Fibroblast of skin of abdomen (primary cell): ENCODE results near the gene KCTD17.

Source experiments
- DNase-seq: peaks from one replicate; pipeline ENCODE4 v3.0.0-alpha.2; 2013

The KCTD17 gene

DNA sequence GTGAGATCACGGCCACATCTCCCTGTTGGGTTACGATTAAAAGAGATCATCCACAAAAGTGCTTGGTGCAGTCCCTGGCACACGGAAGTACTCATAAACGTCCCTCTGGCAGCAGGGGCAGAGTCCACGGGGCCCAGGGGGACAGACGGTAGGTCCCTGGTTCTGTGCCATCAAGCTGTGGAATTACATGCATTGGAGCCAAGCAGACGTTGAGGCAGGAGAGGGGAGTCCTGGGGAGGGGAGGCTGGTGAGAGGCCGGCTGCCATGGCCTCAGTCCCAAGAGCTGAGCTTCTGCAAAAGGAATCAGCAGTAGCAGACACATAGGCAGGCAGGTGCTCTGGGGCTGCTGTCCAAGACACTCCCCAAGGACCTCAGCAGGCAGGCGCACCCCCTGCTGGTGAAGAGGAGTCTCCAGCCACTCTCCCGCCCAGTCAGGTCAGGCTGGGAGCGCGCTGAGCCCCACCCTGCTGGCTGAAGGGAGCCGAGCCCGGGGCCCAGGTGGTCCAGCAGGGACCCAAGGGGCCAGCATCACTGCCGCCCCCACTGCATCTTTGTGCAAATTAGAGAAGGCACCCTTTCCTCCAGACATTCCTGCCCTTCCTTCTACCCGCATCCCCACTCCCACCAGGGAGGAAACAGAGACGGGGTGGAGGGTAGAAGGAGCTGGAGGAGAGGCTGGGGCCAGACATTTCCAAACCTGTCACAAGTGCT, 7.6 kb upstream of the KCTD17 start:
- DNase-seq: peak; percentile 16

DNA sequence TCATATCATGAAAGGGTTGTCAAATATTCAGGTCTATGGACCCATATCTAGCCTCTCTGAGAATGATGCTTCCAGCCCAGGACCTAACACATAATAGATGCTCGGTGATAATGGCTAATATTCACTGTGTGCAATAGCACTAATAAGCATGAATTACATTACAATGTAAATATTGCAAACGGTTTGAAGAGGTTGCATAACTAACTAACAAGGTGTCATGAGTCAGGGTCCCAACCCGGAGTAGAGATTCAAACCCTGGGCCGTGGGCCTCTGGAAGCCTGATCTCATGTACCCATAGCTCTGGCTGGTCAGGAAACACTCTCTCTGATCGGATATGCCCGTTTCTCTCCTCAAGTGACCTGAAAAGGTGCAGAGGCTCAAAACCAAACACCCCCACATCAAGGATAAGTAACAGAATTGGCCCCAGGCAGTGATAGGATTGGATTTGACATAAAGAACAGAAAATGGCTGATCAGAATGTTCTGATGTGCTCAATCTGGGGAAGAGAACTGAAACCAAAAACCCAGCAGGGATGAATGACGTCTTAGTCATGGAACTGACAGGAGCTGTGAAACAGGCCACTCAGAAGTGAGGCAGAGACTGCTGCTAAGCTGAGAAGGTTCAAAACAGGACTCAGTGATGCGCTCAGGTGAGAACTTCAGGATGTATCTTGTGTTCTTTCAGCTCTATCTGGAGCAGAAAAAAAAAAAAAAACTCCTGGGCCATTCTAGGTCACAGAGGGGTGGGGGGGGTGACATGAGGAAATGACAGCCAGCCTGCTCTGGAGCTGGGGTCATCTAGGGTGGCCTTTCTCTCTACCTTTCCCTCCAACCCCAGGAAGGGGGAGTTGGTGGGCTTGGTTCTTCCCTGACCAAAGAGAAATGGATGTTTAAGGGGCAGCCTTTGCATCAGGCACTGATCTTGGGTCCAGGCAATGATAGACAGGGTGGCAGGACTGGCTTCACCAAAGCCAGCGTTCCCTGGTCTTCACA, 6.6 kb upstream of the KCTD17 start:
- no peak for DNase-seq

DNA sequence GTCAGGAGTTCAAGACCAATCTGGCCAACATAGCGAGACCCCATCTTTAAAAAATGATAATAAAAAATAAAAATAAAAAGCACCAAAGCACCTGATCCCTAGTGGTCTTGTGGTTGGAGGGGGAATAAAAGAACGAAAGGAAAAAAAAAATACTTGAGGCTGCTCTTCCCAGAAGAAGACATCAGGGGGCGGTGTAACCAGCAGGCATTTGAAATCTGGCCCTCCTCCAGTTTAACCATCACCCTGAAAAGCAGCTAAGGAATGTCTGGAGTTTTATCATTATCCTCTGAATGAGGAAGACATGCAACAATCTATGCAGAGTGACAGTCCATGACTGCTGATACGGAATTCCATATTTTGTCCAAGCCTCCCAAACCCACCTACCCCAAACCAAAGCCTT, 5.6 kb upstream of the KCTD17 start:
- DNase-seq: peak; percentile 71

DNA sequence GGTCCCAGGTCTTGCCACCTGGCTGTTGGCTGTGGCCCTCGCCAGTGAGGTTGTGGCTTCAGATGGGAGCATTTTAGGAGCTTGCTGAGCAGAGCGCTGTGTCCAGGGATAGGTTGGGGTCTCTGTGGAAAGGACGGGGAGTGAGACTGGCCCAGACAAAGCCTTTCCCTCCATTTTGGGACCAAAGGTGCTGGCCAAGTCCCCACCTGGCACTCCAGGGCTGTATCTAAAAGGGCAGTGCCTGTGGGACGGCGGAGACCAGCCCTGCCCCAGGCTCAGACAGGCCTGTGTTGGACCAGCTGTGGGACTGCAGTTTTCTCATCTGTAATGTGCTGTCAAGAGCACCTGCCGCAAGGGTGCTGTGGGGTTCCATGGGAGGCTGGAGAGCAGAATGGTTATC, 5.0 kb upstream of the KCTD17 start:
- DNase-seq: no peak

DNA sequence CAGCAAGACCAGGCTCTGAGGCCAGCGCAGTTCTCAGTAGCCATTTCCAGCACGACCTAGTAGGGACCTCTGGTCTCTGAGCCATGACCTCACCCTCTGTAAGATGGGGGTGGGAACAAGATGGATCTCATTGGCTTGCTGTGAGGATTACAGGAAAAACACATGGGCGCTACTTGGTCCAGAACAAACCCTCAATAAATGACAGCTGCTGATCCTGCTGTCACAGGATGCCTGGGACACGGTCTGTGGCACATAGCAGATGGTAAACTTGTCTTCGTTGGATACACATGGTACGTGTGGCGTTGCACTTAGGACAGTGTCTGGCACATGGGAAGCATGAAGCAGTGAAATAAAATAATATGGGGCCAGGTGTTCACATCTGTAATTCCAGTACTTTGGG, 4.5 kb upstream of the KCTD17 start:
- DNase-seq: no peak

DNA sequence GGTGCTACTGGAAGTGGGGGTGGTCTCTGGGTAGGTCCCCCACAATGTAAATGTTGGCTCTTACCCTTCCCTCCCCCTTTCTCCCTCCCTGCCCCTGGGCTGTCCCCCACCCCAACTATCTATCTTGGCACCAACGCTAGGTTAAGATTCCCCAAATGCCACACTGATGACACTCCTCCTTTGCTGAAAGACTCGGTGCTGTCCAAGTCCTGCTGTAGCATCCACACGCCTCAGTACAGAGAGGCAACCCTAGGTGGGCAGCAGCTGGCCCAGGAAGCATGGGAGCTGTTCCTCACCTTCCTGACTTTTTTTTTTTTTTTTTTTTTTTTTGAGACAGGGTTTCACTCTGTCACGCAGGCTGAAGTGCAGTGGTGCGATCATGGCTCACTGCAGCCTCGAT, 3.4 kb upstream of the KCTD17 start:
- DNase-seq: peak; percentile 15

DNA sequence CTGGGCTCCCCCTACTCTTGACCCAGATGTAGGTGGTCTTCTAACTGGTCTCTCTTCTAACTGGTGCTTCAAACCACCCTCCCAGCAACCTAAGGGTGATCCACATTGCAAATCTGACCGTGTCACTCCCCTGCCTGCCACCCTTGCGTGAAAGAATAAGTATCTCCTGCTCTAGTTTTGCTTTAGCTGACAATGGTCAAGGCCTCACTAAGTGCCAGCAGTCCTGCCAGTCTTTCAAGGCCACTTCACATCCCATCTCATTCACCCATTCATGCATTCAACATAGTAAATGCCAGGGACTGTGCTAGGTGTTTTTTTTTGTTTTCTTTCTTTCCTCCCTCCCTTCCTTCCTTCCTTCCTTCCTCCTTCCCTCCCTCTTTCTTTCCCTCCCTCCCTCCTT, 2.3 kb upstream of the KCTD17 start:
- no peak for DNase-seq

DNA sequence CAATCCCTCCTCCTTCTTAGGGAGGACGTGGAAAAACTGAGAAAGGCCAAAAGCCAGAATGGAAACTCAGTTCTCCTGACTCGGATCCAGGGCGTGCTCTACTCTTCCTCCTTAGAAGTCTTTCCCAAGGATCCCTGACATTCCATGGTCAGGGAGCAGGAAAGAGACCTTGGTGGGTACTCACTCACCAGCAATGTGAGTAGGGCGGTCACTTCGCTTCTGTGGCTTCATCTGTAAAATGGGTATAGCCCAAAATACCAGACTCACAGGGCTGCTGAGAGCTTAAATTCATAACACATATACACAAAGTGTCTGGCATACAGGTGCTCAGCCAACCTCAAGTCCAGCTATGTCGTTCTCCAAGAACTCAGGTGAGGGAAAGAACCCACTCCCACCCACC, 629 bp upstream of the KCTD17 start:
- no peak for DNase-seq

DNA sequence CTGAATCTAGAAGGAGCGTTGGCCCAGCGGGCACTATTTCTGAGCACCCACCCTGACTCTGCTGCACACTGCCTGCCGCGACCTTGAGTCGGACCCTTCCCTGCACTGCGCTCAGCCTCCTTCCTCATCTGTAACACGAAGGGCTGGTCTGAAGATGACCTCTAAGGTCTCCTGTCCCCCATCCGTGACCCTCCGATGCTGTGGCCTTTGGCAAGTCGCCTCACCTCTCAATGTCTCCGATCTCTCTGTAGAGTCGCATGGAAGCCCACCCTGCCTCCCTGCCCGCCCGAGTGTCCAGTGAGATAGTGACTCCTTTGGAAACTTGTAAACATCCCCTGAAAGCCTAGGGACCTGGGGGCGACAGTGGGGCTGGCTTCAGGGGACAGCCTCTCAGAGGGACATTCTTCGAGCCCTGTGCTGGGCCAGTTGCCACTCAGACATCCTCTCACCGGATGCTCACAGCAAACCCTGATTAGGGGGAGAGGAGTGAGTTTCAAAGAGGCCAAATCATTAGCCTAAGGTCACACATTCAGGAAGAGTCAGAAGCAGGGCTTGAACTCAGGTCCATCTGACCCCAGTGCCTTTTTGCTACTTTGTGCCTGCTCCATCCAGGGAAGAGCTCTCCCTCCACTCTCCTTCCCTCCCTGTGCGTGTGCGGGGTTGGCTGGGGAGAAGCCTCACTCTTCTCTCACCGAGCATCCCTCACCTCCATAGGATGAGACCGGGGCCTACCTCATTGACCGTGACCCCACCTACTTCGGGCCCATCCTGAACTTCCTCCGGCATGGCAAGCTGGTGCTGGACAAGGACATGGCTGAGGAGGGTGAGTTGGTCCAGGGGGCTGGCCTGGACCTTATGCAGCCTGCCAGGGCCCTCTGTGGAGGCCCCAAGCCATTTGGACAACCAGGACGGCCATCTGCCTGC, 1.1 kb downstream of the KCTD17 start:
- DNase-seq: no peak

DNA sequence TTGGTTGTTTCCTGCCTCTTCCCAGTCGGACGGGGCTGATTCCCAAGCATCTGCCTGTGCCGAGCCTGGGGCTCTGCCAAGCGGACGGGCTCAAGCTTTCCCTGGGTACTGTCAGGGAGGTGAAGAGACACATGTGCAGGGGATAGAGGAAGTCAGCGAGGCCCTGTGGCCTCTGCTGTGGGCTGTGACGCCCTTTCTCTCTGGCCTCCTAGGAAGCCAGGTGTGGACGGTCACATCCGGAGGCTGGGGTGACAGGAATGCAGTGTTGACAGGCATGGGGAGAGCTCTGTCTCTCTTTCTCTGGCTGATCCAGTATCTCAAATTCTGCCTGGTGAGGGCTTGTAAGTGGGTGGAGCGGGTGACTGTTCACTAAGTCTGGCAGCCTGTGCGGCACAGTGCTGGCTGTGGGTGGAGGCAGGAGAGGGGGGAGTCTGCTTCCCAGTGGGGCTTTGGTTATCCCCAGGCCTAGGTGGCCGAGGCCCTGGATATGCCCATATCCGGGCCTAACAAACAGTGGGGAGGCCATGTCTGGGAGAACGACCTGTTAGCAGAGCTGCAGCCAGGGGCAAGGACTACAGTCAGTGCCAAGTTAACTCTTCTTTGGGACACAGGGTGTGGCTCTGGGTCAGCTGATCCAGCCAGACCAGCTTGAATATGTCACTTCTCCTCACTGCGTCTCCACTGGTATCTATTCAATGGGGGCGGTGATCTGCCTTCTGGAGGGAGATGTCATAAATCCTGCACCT, 1.9 kb downstream of the KCTD17 start:
- no peak for DNase-seq

DNA sequence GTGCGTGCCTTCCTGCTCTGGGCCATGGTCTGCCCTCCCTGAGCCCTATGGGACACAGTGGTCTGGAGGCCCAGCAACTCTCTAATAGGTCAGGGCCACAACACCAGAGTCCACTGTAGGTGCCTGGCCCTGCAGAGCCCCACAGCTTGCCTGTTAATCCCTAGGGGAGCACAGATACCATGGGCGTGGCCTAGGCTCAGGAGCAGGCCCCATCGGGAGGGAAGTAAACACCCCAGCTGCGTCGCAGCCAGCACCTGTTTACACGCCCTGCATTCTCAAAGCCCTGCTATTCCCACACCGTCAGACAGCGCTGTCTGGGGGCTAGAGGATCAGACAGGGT, 2.5 kb downstream of the KCTD17 start:
- DNase-seq: no peak

DNA sequence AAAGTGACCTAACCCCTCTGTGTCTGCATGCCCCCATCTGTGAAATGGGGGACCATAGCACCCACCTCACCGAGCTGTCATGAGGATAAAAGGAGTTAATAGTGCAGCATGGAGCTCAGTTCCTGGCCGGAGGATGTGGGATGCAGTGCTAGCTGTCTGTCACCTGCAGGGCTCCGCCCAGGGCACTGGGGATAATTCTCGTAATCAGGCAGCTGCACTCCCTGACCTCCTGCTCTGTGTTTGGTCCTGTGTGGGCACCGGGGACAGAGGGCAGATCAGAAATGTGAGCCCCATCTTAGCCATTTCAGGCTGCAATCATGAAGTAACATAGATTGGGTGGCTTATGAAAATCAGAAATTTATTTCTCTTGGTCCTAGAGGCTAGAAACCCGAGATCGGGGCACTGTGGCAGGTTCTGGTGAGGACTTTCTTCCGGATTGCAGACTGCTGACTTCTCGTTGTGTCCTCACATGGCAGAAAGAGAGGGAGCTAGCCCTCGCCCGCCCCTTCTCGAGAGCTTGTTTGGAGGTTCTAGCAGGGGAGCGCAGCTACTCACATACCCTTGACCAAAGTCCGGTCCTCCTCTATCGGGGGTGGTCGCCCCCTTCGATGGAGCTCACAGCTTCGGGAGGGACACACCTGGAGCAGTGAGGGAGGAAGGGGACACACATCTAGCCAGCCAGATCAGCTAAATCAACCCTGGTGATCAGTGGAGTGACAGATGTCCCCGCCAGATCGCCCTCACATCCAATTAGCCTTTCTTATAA, 3.2 kb downstream of the KCTD17 start:
- DNase-seq: no peak

DNA sequence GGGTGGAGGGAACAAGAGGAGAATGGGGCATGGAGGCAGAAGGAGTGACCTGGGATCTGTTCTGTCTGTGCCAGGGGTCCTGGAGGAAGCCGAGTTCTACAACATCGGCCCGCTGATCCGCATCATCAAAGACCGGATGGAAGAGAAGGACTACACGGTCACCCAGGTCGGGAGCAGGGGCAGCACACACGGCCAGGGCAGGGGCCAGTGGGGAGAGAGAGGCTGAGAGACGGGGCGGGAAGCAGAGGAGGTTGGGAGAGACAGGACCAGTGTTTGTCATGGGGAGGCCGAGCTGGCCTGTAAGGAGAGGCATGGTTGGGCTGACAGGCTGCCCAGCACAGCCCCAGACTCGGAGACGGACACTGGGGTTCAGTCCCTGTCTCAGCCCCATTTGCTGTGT, 4.7 kb downstream of the KCTD17 start:
- DNase-seq: no peak

DNA sequence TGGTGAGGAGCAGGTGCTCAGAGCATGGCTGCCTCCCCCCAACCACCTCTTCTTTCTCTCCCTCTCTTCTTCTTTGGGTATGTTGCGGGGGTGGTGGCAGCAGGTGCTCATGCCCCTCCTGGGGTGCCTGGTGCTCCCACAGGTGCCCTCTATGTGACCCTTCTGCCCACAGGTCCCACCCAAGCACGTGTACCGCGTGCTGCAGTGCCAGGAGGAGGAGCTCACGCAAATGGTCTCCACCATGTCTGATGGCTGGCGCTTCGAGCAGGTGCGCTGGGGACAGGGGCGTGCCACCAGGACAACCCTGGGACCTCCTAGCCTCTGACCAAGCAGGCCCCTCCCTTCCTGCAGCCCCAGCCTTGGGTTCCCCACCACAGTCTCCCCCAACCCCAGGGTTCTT, 5.7 kb downstream of the KCTD17 start:
- DNase-seq: no peak

DNA sequence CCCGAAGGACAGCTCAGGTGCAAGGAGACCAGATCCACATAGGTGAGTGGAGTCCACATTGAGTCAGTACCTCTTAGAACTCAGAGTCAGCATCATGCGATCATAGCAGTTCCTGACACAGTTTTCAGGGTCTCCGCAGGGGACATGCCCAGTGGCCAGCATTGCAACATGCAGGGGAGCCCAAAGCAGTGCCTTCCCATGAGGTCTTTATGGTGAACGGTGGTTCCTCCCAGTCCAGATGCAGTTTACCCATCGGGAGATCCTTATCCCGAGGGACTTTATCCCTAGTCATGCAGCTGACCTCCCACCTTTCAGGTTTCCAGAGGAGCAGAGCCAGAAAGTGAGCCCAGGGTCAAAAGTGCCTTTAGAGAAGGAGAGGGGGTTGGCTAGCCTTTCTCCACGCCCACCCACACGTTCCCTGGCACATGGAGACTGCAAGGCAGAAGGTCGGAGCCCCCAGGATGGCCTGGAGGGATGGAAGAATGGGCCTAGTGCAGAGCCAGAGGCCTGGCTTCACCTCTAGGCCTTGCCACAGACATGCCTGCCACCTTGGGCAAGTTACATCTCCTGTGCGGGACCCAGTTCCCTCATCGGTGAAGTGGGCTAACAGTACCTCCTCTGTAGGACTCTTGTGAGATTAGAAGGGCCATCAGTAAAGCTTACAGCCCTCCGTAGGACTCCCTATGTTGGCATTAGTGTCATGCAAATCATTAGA, 6.4 kb downstream of the KCTD17 start:
- DNase-seq: no peak

DNA sequence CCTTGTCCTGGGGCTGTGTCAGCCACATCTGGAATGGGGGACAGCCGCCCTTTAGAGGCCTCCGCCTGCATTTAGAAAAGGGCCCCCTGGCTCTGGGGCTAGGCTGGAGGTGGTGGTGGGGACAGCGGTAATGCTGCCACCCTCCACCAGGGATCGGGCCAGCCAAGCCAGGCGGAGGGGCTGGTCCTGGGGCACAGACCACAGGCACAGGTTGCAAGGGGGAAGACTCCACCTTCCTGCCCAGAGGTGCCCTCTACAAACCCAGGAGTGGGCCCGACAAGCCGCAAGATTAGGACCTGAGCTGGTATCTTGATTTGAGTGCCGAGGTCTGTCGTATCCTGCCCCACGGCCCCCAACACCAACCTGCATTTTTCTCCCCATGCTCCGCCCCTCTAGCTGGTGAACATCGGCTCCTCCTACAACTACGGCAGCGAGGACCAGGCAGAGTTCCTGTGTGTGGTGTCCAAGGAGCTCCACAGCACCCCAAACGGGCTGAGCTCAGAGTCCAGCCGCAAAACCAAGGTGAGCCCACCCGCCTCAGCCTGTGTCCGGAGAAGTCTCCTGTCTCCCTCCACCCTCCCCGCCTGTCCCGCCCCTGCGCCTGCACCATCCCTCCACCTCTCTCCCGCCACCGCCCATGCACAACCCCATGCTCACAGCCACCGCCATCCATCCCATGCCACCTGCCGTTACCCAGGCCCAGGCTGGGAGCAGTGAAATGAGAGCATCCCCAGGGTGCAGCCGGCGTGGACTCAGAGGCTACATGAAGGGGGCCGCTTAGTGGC, 7.6 kb downstream of the KCTD17 start:
- no peak for DNase-seq

DNA sequence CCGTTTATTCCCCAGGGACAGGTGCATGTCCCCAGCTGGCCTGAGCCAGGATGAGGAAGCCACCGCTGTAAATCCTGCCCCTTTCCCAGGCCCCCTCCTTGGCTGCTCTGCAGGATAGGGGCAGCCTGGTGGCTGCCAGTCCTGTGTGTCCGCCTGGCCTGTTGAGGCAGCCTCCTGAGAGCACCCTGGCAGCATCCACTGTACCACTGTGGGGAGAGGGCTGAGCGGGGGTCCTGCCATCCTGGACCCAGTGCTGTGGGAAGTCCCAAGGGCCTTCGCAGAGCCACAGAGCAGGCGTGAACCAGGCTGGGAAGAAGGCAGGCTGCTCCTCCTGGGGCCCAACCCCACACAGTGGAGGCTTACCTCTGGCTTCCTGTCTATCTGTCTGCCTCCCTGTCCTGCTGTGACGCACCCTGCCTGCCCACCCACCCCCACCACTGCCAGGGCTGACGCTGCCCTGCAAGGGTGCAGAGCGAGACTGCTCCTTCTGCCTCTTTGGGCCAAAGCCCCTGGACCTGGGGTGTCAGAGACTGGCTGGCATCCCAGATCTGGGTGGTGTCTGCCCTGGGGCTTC, 8.4 kb downstream of the KCTD17 start:
- DNase-seq: no peak

DNA sequence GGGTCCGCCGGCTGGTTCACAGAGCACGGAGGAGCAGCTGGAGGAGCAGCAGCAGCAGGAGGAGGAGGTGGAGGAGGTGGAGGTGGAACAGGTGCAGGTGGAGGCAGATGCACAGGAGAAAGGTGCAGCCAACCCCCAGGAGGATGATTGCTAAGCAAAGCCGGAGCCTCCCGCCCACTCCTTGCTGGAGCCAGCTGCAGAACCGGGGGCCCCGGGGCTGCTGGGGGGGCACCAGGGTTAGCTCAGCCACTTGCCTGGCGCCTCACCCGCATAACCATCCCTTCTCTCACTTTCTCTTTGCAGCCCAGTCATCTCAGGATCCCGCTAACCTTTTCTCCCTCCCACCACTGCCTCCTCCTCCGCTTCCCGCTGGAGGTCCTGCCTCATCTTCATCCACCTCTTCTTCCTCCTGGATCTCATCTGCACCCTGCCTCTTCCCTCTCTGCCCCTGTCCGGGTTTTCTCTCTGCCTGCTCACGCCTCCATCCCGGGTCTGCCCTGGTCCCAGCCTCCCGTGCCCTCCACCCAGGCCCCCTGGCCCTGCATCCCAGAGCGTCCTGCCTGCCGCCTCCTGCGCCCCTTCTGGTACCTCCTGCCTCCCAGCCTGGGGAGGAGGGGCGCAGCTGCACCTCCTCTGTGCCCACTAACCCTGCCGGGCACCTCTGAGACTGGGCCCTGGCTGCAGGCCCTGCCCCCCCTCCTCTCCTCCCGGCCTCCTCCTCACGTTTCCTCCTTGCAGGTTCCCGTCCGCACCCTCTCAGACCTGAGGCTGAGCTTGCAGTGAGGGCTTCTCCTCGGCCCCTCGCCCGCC, 9.5 kb downstream of the KCTD17 start:
- no peak for DNase-seq
